Osteocyte (in vitro differentiated cells): ENCODE results near the gene PLCH2. TPM values are rescaled to one million over a fixed set of nuclear protein-coding genes. Genes with fewer than 3 reads are reported as not detected.

Experiments
- DNase-seq: peaks from one replicate; pipeline ENCODE4 v3.0.0; 2021; ENCODE audit warnings: mixed read lengths; ENCODE audit not compliant: unreplicated experiment; ENCODE audit errors: extremely low spot score
- H3K27ac Mint-ChIP-seq: one replicate; pipeline ENCODE4 v1.8.0; 2021; ENCODE audit warnings: mild to moderate bottlenecking, mixed read lengths; ENCODE audit not compliant: unreplicated experiment
- H3K27me3 Mint-ChIP-seq: one replicate; pipeline ENCODE4 v1.8.0; 2021; ENCODE audit warnings: mixed read lengths; ENCODE audit not compliant: unreplicated experiment
- H3K36me3 Mint-ChIP-seq: one replicate; pipeline ENCODE4 v1.8.0; 2021; ENCODE audit warnings: mixed read lengths; ENCODE audit not compliant: unreplicated experiment
- H3K4me1 Mint-ChIP-seq: one replicate; pipeline ENCODE4 v1.8.0; 2021; ENCODE audit warnings: mixed read lengths; ENCODE audit not compliant: unreplicated experiment
- H3K4me3 Mint-ChIP-seq: one replicate; pipeline ENCODE4 v1.8.0; 2021; ENCODE audit warnings: mild to moderate bottlenecking, moderate library complexity, mixed read lengths; ENCODE audit not compliant: unreplicated experiment
- H3K9me3 Mint-ChIP-seq: one replicate; pipeline ENCODE4 v1.8.0; 2021; ENCODE audit warnings: mixed read lengths; ENCODE audit not compliant: unreplicated experiment
- CTCF ChIP-seq: fragments of 200-600 bp; sonication (generic); IDR thresholded peaks from 2 replicates; pipeline ENCODE4 v1.5.0; 2021; ENCODE audit warnings: antibody characterized with exemption, mild to moderate bottlenecking, moderate library complexity
- total RNA-seq: library from RNA; stranded (reverse); gene quantifications from 2 replicates; pipeline ENCODE4 v1.2.1, GENCODE V29; 2021

Gene PLCH2
- total RNA-seq, 1 donor from 2014 or later: 12.6 TPM

GRCh38 chr1:2446394-2446793 lies 29.7 kb upstream of the PLCH2 start:
- peaks cover 56% of the 10 kb centered on the region for H3K4me1 Mint-ChIP-seq
- no peaks in the 10 kb centered on the region for H3K36me3 Mint-ChIP-seq
- no peak for TF ChIP-seq CTCF
- H3K4me3 Mint-ChIP-seq: no peak overlapping the region
- H3K27ac Mint-ChIP-seq: no peak overlapping the region
- no peaks in the 10 kb centered on the region for H3K27me3 Mint-ChIP-seq
- no peaks in the 10 kb centered on the region for H3K9me3 Mint-ChIP-seq
- no peak for DNase-seq

GRCh38 chr1:2446861-2447260 lies 29.2 kb upstream of the PLCH2 start:
- TF ChIP-seq CTCF: no peak
- no peak for DNase-seq
- no peaks in the 10 kb centered on the region for H3K36me3 Mint-ChIP-seq
- peaks cover 54% of the 10 kb centered on the region for H3K4me1 Mint-ChIP-seq
- H3K9me3 Mint-ChIP-seq: no peaks in the 10 kb centered on the region
- no peak overlapping the region for H3K4me3 Mint-ChIP-seq
- no peaks in the 10 kb centered on the region for H3K27me3 Mint-ChIP-seq
- peak overlapping the region; percentile 31 for H3K27ac Mint-ChIP-seq

- H3K27ac Mint-ChIP-seq: peak overlapping the region; percentile 82
- DNase-seq: no peak
- H3K4me1 Mint-ChIP-seq: peaks cover 57% of the 10 kb centered on the region
- no peak overlapping the region for H3K4me3 Mint-ChIP-seq
- TF ChIP-seq CTCF: no peak
- H3K36me3 Mint-ChIP-seq: no peaks in the 10 kb centered on the region
- H3K27me3 Mint-ChIP-seq: no peaks in the 10 kb centered on the region
- H3K9me3 Mint-ChIP-seq: no peaks in the 10 kb centered on the region
Observed at GRCh38 chr1:2447276-2448097, 28.6 kb upstream of the PLCH2 start.

GRCh38 chr1:2448098-2448445 lies 28.0 kb upstream of the PLCH2 start:
- H3K9me3 Mint-ChIP-seq: no peaks in the 10 kb centered on the region
- no peak for DNase-seq
- peaks cover 60% of the 10 kb centered on the region for H3K4me1 Mint-ChIP-seq
- H3K4me3 Mint-ChIP-seq: no peak overlapping the region
- no peak for TF ChIP-seq CTCF
- H3K27ac Mint-ChIP-seq: peak overlapping the region; percentile 82
- no peaks in the 10 kb centered on the region for H3K36me3 Mint-ChIP-seq
- no peaks in the 10 kb centered on the region for H3K27me3 Mint-ChIP-seq

- Mint-ChIP-seq H3K36me3 (no peaks in the 10 kb centered on the region), H3K4me1 (peaks cover 62% of the 10 kb centered on the region), H3K27me3 (no peaks in the 10 kb centered on the region), H3K4me3 (no peak overlapping the region), H3K27ac (peak overlapping the region; percentile 82), H3K9me3 (no peaks in the 10 kb centered on the region)
- no peak for TF ChIP-seq CTCF
- DNase-seq: no peak
Observed at GRCh38 chr1:2449636-2450454, 26.2 kb upstream of the PLCH2 start.
